GM23338 (cell line): Measurements from ENCODE around the gene GPR61. TPM values are rescaled to one million over a fixed set of nuclear protein-coding genes. Genes with fewer than 3 reads are reported as not detected.
A peak's percentile ranks its signal among the peaks of the same experiment; 100 is the strongest.

Experiments
- ATAC-seq: fragments of 200-7000 bp; cut with Tn5 transposase; 3 replicates; pipeline ENCODE4 v1.9.1; 2020
- DNase-seq: peaks from one replicate; pipeline ENCODE4 v3.0.0-alpha.2; 2015; ENCODE audit warnings: low spot score
- H2AFZ ChIP-seq: fragments of 200-600 bp; sonication (generic); 2 replicates; pipeline ENCODE4 v1.8.0; 2016; ENCODE audit warnings: antibody characterized with exemption, mild to moderate bottlenecking, moderate library complexity
- H3F3A ChIP-seq: fragments of 200-600 bp; sonication (generic); replicated peaks from 2 replicates; pipeline ENCODE4 v1.8.0; 2017; ENCODE audit warnings: antibody characterized with exemption, mixed run types, low read depth
- H3K27ac ChIP-seq: fragments of 200-600 bp; sonication (generic); 2 replicates; pipeline ENCODE4 v1.6.1; 2016; ENCODE audit warnings: low read depth
- H3K27me3 ChIP-seq: fragments of 200-600 bp; sonication (generic); 2 replicates; pipeline ENCODE4 v1.8.0; 2016; ENCODE audit warnings: mild to moderate bottlenecking, mixed run types, moderate library complexity; ENCODE audit not compliant: insufficient read depth
- H3K36me3 ChIP-seq: fragments of 200-600 bp; sonication (generic); 2 replicates; pipeline ENCODE4 v1.8.0; 2016; ENCODE audit warnings: mild to moderate bottlenecking; ENCODE audit not compliant: insufficient read depth
- H3K4me1 ChIP-seq: fragments of 200-600 bp; sonication (generic); 2 replicates; pipeline ENCODE4 v1.8.0; 2016; ENCODE audit warnings: mild to moderate bottlenecking, moderate library complexity; ENCODE audit not compliant: insufficient read depth
- H3K4me2 ChIP-seq: fragments of 200-600 bp; sonication (generic); 2 replicates; pipeline ENCODE4 v1.7.1; 2017; ENCODE audit warnings: mixed run types
- H3K4me3 ChIP-seq: fragments of 200-600 bp; sonication (generic); 2 replicates; pipeline ENCODE4 v1.6.1; 2016; ENCODE audit warnings: mixed run types
- H3K79me2 ChIP-seq: fragments of 200-600 bp; sonication (generic); replicated peaks from 2 replicates; pipeline ENCODE4 v1.8.0; 2017; ENCODE audit warnings: mild to moderate bottlenecking; ENCODE audit not compliant: insufficient read depth
- H3K9me2 ChIP-seq: fragments of 200-600 bp; sonication (generic); 2 replicates; pipeline ENCODE4 v1.8.0; 2017; ENCODE audit not compliant: insufficient read depth
- H4K20me1 ChIP-seq: fragments of 200-600 bp; sonication (generic); replicated peaks from 2 replicates; pipeline ENCODE4 v1.8.0; 2017; ENCODE audit warnings: mild to moderate bottlenecking; ENCODE audit not compliant: insufficient read depth
- H3K27ac Mint-ChIP-seq: 2 replicates; pipeline ENCODE4 v1.8.0; 2020; ENCODE audit warnings: inconsistent platforms, mild to moderate bottlenecking, moderate library complexity, mixed read lengths
- H3K27me3 Mint-ChIP-seq: 3 replicates; pipeline ENCODE4 v1.8.0; 2022; ENCODE audit warnings: low read depth, mild to moderate bottlenecking, moderate library complexity, mixed read lengths, inconsistent platforms; ENCODE audit not compliant: insufficient read depth, poor library complexity
- H3K36me3 Mint-ChIP-seq: 3 replicates; pipeline ENCODE4 v1.8.0; 2021; ENCODE audit warnings: low read depth, mild to moderate bottlenecking, inconsistent platforms, moderate library complexity, mixed read lengths
- H3K4me1 Mint-ChIP-seq: 3 replicates; pipeline ENCODE4 v1.8.0; 2020; ENCODE audit warnings: mild to moderate bottlenecking, inconsistent platforms, mixed read lengths
- H3K4me3 Mint-ChIP-seq: 3 replicates; pipeline ENCODE4 v1.8.0; 2021; ENCODE audit warnings: moderate library complexity, mild to moderate bottlenecking, inconsistent platforms, mixed read lengths
- H3K9me3 Mint-ChIP-seq: 3 replicates; pipeline ENCODE4 v1.8.0; 2020; ENCODE audit warnings: moderate library complexity, mild to moderate bottlenecking, inconsistent platforms, mixed read lengths
- CREB1 ChIP-seq: fragments of 250-450 bp; sonication (Bioruptor Pico); IDR thresholded peaks from 2 replicates; pipeline ENCODE4 v1.5.0; 2020; ENCODE audit warnings: low read depth, mild to moderate bottlenecking, moderate library complexity
- EZH2 ChIP-seq: fragments of 200-600 bp; sonication (generic); IDR thresholded peaks from one replicate; pipeline ENCODE4 v1.8.0; 2017; ENCODE audit warnings: antibody characterized with exemption, mild to moderate bottlenecking, low read depth; ENCODE audit not compliant: unreplicated experiment
- EZH2phosphoT487 ChIP-seq: fragments of 200-600 bp; sonication (generic); IDR thresholded peaks from one replicate; pipeline ENCODE4 v1.8.1; 2018; ENCODE audit warnings: antibody characterized with exemption; ENCODE audit not compliant: unreplicated experiment
- JUNB ChIP-seq: IDR thresholded peaks from one replicate; pipeline ENCODE4 v1.6.1; 2016; ENCODE audit warnings: antibody characterized with exemption; ENCODE audit not compliant: unreplicated experiment
- NANOG ChIP-seq: IDR thresholded peaks from 2 replicates; pipeline ENCODE4 v1.6.1; 2016; ENCODE audit warnings: antibody characterized with exemption, borderline replicate concordance
- POLR2AphosphoS5 ChIP-seq: IDR thresholded peaks from 2 replicates; pipeline ENCODE4 v1.6.1; 2016; ENCODE audit warnings: antibody characterized with exemption, low read depth
- ZNF114 ChIP-seq: fragments of 250-450 bp; sonication (Bioruptor Pico); IDR thresholded peaks from 2 replicates; pipeline ENCODE4 v1.5.0; 2020; ENCODE audit warnings: mild to moderate bottlenecking, moderate library complexity
- ZNF331 ChIP-seq: fragments of 250-450 bp; sonication (Bioruptor Pico); IDR thresholded peaks from 2 replicates; pipeline ENCODE4 v1.5.0; 2020; ENCODE audit warnings: low read depth, mild to moderate bottlenecking, moderate library complexity
- polyA plus RNA-seq: library from polyadenylated mRNA; unstranded; fragments of >200 nt; fragmentation: Nextera tagmentation; extraction: Ambion mirVana; gene quantifications from 2 replicates; pipeline ENCODE4 v1.2.1, GENCODE V29; 2016
- total RNA-seq: library from RNA; depleted of rRNA; stranded (reverse); fragments of >200 nt; shearing (Covaris generic); gene quantifications from 2 replicates; pipeline ENCODE4 v1.2.3, GENCODE V29; 2014
- TF ChIP-seq, protein P1 (sequence below): fragments of 250-450 bp; sonication (Bioruptor Pico); IDR thresholded peaks from 2 replicates; pipeline ENCODE4 v1.5.0; 2020; ENCODE audit warnings: mild to moderate bottlenecking, moderate library complexity
- TF ChIP-seq, protein P2 (sequence below): IDR thresholded peaks from 2 replicates; pipeline ENCODE4 v1.6.1; 2016; ENCODE audit warnings: antibody characterized with exemption

Gene GPR61
- total and polyA plus RNA-seq, 2 experiments from 2014 or later = 0.13 TPM; not detected in 1

DNA sequence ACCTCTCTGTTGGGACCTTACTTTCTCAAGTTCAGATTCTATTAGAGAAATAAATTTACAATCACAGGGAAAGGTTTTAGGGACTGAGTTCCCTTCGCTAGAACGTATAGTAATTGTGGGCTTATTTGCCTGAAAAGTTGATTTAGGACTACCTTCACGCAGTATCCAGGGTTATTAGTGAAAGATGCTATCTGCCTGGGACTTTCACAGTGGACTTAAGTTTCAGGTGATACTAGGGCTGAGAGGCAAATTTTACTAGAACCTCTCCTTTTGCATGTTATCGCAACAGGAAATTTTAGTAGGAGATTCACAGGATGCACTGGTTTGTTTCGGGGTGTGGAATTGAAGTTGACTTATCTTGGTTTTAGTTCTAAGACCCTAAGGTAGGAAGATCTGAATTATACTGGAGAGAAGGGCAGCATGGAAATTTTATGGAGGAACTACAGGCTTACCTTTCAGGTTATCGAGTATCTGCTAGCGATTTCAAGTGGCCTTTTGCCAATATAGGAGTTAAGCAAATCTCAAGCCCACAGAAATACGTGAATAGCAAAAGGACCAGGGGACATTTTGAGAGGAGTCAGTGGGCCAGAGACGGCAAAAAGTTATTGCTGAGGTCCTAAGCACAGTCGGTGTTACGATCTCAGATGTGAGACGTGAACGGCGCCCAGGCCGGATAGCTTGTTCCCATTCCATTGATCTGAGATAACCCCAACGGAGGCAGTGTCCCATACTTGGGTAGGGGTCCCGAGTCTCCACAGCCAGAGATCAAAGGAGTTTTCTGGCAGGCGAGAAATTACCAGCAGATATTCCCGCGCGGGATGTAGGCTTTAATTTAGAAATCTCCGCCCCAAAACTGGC is 8.0 kb downstream of the GPR61 start (continued):
- TF ChIP-seq, protein P1, sequence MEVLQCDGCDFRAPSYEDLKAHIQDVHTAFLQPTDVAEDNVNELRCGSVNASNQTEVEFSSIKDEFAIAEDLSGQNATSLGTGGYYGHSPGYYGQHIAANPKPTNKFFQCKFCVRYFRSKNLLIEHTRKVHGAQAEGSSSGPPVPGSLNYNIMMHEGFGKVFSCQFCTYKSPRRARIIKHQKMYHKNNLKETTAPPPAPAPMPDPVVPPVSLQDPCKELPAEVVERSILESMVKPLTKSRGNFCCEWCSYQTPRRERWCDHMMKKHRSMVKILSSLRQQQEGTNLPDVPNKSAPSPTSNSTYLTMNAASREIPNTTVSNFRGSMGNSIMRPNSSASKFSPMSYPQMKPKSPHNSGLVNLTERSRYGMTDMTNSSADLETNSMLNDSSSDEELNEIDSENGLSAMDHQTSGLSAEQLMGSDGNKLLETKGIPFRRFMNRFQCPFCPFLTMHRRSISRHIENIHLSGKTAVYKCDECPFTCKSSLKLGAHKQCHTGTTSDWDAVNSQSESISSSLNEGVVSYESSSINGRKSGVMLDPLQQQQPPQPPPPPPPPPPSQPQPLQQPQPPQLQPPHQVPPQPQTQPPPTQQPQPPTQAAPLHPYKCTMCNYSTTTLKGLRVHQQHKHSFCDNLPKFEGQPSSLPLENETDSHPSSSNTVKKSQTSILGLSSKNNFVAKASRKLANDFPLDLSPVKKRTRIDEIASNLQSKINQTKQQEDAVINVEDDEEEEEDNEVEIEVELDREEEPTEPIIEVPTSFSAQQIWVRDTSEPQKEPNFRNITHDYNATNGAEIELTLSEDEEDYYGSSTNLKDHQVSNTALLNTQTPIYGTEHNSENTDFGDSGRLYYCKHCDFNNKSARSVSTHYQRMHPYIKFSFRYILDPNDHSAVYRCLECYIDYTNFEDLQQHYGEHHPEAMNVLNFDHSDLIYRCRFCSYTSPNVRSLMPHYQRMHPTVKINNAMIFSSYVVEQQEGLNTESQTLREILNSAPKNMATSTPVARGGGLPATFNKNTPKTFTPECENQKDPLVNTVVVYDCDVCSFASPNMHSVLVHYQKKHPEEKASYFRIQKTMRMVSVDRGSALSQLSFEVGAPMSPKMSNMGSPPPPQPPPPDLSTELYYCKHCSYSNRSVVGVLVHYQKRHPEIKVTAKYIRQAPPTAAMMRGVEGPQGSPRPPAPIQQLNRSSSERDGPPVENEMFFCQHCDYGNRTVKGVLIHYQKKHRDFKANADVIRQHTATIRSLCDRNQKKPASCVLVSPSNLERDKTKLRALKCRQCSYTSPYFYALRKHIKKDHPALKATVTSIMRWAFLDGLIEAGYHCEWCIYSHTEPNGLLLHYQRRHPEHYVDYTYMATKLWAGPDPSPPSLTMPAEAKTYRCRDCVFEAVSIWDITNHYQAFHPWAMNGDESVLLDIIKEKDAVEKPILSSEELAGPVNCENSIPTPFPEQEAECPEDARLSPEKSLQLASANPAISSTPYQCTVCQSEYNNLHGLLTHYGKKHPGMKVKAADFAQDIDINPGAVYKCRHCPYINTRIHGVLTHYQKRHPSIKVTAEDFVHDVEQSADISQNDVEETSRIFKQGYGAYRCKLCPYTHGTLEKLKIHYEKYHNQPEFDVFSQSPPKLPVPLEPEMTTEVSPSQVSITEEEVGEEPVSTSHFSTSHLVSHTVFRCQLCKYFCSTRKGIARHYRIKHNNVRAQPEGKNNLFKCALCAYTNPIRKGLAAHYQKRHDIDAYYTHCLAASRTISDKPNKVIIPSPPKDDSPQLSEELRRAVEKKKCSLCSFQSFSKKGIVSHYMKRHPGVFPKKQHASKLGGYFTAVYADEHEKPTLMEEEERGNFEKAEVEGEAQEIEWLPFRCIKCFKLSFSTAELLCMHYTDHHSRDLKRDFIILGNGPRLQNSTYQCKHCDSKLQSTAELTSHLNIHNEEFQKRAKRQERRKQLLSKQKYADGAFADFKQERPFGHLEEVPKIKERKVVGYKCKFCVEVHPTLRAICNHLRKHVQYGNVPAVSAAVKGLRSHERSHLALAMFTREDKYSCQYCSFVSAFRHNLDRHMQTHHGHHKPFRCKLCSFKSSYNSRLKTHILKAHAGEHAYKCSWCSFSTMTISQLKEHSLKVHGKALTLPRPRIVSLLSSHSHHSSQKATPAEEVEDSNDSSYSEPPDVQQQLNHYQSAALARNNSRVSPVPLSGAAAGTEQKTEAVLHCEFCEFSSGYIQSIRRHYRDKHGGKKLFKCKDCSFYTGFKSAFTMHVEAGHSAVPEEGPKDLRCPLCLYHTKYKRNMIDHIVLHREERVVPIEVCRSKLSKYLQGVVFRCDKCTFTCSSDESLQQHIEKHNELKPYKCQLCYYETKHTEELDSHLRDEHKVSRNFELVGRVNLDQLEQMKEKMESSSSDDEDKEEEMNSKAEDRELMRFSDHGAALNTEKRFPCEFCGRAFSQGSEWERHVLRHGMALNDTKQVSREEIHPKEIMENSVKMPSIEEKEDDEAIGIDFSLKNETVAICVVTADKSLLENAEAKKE (CRISPR knock-in tag) = no peak
- TF ChIP-seq EZH2 = no peak
- TF ChIP-seq CREB1 (CRISPR knock-in tag) = no peak
- no peak for TF ChIP-seq EZH2phosphoT487
- TF ChIP-seq NANOG = no peak

DNA sequence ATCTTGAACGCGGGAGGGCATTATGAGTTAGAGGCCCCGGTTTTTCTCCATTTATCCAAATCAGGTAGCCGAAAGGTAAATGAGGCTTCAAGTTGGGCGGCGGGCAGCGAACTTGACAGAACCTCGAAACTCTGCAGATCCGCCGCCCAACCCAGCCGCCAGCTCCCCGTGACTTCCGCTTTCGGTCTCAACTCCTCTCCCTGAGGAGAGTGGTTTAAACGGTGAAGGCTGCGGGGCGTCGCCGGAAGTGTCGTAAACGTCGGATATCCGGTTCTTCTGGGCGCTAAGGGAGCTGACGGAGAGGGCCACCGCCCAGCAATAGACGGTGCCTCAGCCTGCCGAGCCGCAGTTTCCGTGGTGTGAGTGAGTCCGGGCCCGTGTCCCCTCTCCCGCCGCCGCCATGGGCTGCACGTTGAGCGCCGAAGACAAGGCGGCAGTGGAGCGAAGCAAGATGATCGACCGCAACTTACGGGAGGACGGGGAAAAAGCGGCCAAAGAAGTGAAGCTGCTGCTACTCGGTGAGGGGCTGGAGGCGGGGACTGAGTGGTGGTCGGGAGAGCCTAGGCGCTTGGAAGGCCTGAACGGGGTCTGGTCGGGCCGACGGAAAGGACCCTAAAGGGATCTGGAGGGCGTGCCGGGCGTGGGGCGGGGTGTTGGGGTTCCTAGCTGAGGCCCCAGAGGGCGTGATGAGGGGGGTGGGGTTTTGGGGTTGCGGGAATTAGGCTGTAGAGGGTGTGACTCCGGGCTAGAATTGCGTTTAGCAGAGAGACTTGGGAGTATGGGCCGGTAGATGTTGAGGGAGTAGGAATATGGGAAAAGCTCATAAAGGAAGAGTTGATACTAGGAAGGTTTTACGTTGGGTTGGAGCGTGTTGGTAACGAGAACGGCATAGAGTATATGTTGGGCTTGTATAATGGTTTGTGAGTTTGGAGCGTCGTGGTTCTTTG is 8.9 kb downstream of the GPR61 start, which contains the start of gene GNAI3:
Gene GNAI3, plus strand, starts transcription at position 295 of the 947 bp plus-strand sequence. Its CDS starts 106 bp downstream, at position 401.
- peaks cover 14% of the 10 kb centered on the region for H3K4me1 ChIP-seq
- Mint-ChIP-seq H3K36me3 (no peaks in the 10 kb centered on the region), H3K4me1 (peaks cover 28% of the 10 kb centered on the region), H3K27ac (peak within 1 kb of the TSS; percentile 98), H3K27me3 (peaks cover 5% of the 10 kb centered on the region), H3K4me3 (peak within 1 kb of the TSS; percentile 90), H3K9me3 (no peaks in the 10 kb centered on the region)
- H3K4me2 ChIP-seq = peak within 1 kb of the TSS; percentile 91
- H3K79me2 ChIP-seq = peaks cover 56% of the 10 kb centered on the region
- H3K27me3 ChIP-seq = no peaks in the 10 kb centered on the region
- peak within 1 kb of the TSS; percentile 91 for H3K4me3 ChIP-seq
- H2AFZ ChIP-seq = peak within 1 kb of the TSS; percentile 89
- TF ChIP-seq CREB1 (CRISPR knock-in tag) (peak; percentile 83), POLR2AphosphoS5 (peak; percentile 96), JUNB (no peak), EZH2 (no peak), ZNF331 (no peak), ZNF114 (CRISPR knock-in tag) (no peak)
- TF ChIP-seq, protein P2, sequence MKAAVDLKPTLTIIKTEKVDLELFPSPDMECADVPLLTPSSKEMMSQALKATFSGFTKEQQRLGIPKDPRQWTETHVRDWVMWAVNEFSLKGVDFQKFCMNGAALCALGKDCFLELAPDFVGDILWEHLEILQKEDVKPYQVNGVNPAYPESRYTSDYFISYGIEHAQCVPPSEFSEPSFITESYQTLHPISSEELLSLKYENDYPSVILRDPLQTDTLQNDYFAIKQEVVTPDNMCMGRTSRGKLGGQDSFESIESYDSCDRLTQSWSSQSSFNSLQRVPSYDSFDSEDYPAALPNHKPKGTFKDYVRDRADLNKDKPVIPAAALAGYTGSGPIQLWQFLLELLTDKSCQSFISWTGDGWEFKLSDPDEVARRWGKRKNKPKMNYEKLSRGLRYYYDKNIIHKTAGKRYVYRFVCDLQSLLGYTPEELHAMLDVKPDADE = peak; percentile 80
- H3F3A ChIP-seq = no peaks in the 10 kb centered on the region
- H3K36me3 ChIP-seq = no peaks in the 10 kb centered on the region
- peak within 1 kb of the TSS; percentile 89 for H3K27ac ChIP-seq
- H3K9me2 ChIP-seq = no peaks in the 10 kb centered on the region
- peak; percentile 96 for ATAC-seq
- H4K20me1 ChIP-seq = peaks cover 23% of the 10 kb centered on the region
- DNase-seq = peak; percentile 97
